ENCODE data around the gene THSD7B.

Gene THSD7B

GRCh38 chr2:136860443-136860958 is 95.2 kb downstream of the THSD7B start:
- TF ChIP-seq CTCF (IDR thresholded peaks at IDR 0.05; ENCODE audit: low read depth, low read length, poor library complexity, severe bottlenecking) (no peak), EZH2phosphoT487 (IDR thresholded peaks at IDR 0.05; ENCODE audit: borderline replicate concordance, low read length) (no peak)
- H3K4me2 ChIP-seq (ENCODE audit: low read length): no peak overlapping the region
- H3K27ac ChIP-seq (ENCODE audit: low read depth, low read length): no peak overlapping the region

GRCh38 chr2:136863468-136863867 is 98.1 kb downstream of the THSD7B start:
- no peak for TF ChIP-seq EZH2phosphoT487 (IDR thresholded peaks at IDR 0.05; ENCODE audit: borderline replicate concordance, low read length)
- no peak for TF ChIP-seq CTCF (IDR thresholded peaks at IDR 0.05; ENCODE audit: low read depth, low read length, poor library complexity, severe bottlenecking)
- H3K9me2 ChIP-seq (replicated peaks; ENCODE audit: control insufficient read depth, low read length): no peaks in the 10 kb centered on the region
- no peaks in the 10 kb centered on the region for H3K79me2 ChIP-seq (ENCODE audit: control insufficient read depth, low read length)
- no peaks in the 10 kb centered on the region for H3K4me1 ChIP-seq (ENCODE audit: control insufficient read depth, low read length)
- no peak overlapping the region for H3K4me2 ChIP-seq (ENCODE audit: low read length)
- no peaks in the 10 kb centered on the region for H3K36me3 ChIP-seq (ENCODE audit: control insufficient read depth, low read length)
- no peaks in the 10 kb centered on the region for H3F3A ChIP-seq (ENCODE audit: control insufficient read depth, insufficient read depth)
- no peak overlapping the region for H3K4me3 ChIP-seq (ENCODE audit: low read length)
- no peaks in the 10 kb centered on the region for H4K20me1 ChIP-seq (ENCODE audit: control insufficient read depth, insufficient read depth, low read depth, low read length)
- no peaks in the 10 kb centered on the region for H3K9me3 ChIP-seq (ENCODE audit: control insufficient read depth, insufficient read depth, low read length)
- H3K27ac ChIP-seq (ENCODE audit: low read depth, low read length): no peak overlapping the region
- no peaks in the 10 kb centered on the region for H3K27me3 ChIP-seq (ENCODE audit: control insufficient read depth, low read length)

More at GRCh38 chr2:136860443-136860958, 95.2 kb downstream of the THSD7B start:
- Histone ChIP-seq H3K4me3 (ENCODE audit: low read length) (no peak overlapping the region), H3K9me3 (ENCODE audit: control insufficient read depth, insufficient read depth, low read length) (no peaks in the 10 kb centered on the region), H3K36me3 (ENCODE audit: control insufficient read depth, low read length) (no peaks in the 10 kb centered on the region), H3K9me2 (replicated peaks; ENCODE audit: control insufficient read depth, low read length) (no peaks in the 10 kb centered on the region), H3K4me1 (ENCODE audit: control insufficient read depth, low read length) (no peaks in the 10 kb centered on the region), H4K20me1 (ENCODE audit: control insufficient read depth, insufficient read depth, low read depth, low read length) (no peaks in the 10 kb centered on the region), H3K27me3 (ENCODE audit: control insufficient read depth, low read length) (no peaks in the 10 kb centered on the region), H3K79me2 (ENCODE audit: control insufficient read depth, low read length) (no peaks in the 10 kb centered on the region), H3F3A (ENCODE audit: control insufficient read depth, insufficient read depth) (no peaks in the 10 kb centered on the region)

GRCh38 chr2:136863874-136864273 is 98.5 kb downstream of the THSD7B start:
- Histone ChIP-seq H3K9me3 (ENCODE audit: control insufficient read depth, insufficient read depth, low read length) (no peaks in the 10 kb centered on the region), H4K20me1 (ENCODE audit: control insufficient read depth, insufficient read depth, low read depth, low read length) (no peaks in the 10 kb centered on the region), H3K4me3 (ENCODE audit: low read length) (no peak overlapping the region), H3K79me2 (ENCODE audit: control insufficient read depth, low read length) (no peaks in the 10 kb centered on the region), H3K36me3 (ENCODE audit: control insufficient read depth, low read length) (no peaks in the 10 kb centered on the region), H3F3A (ENCODE audit: control insufficient read depth, insufficient read depth) (no peaks in the 10 kb centered on the region), H3K27ac (ENCODE audit: low read depth, low read length) (no peak overlapping the region), H3K4me2 (ENCODE audit: low read length) (no peak overlapping the region), H3K27me3 (ENCODE audit: control insufficient read depth, low read length) (no peaks in the 10 kb centered on the region), H3K9me2 (replicated peaks; ENCODE audit: control insufficient read depth, low read length) (no peaks in the 10 kb centered on the region), H3K4me1 (ENCODE audit: control insufficient read depth, low read length) (no peaks in the 10 kb centered on the region)
- TF ChIP-seq CTCF (IDR thresholded peaks at IDR 0.05; ENCODE audit: low read depth, low read length, poor library complexity, severe bottlenecking) (no peak), EZH2phosphoT487 (IDR thresholded peaks at IDR 0.05; ENCODE audit: borderline replicate concordance, low read length) (no peak)

Measured in DOHH2 (cell line).